Lung (tissue), 12 donors: ENCODE data around the gene FRYL. TPM values are rescaled to one million over a fixed set of nuclear protein-coding genes. Genes with fewer than 3 reads are reported as not detected.
"Not testable (repeated sequence)": the region's sequence is repeated elsewhere in the genome, so short reads cannot be mapped to it uniquely, and the experiment has no call there.

ENCODE experiments used
- ATAC-seq: fragments of 200-7000 bp; cut with Tn5 transposase; one replicate; pipeline ENCODE4 v1.9.1; 2020; ENCODE audit warnings: moderate number of reproducible peaks; ENCODE audit not compliant: insufficient read depth, low FRiP score
- DNase-seq, 3 donors: peaks; one replicate each; pipeline ENCODE4 v3.0.0-alpha.2; 2013 to 2017
- H3K27ac ChIP-seq, 2 donors: one replicate each; pipeline ENCODE4 v1.5.1; 2013; ENCODE audit warnings: mild to moderate bottlenecking in 2 of 2, moderate library complexity in 2 of 2, control low read depth in 1 of 2, inconsistent platforms in 1 of 2, low read depth in 1 of 2, low read length in 1 of 2
- H3K27me3 ChIP-seq, 3 donors: one replicate each; pipeline ENCODE4 v1.5.1; 2013; ENCODE audit warnings: low read length in 2 of 3; ENCODE audit not compliant: control insufficient read depth in 3 of 3, insufficient read depth in 3 of 3
- H3K36me3 ChIP-seq, 4 donors: one replicate each; pipeline ENCODE4 v1.5.1; 2013; ENCODE audit warnings: low read length in 4 of 4, mild to moderate bottlenecking in 1 of 4, moderate library complexity in 1 of 4; ENCODE audit not compliant: control insufficient read depth in 4 of 4, insufficient read depth in 4 of 4
- H3K4me1 ChIP-seq, 5 donors: one replicate each; pipeline ENCODE4 v1.5.1; 2013; ENCODE audit warnings: low read length in 5 of 5, mild to moderate bottlenecking in 2 of 5, moderate library complexity in 1 of 5; ENCODE audit not compliant: control insufficient read depth in 5 of 5, insufficient read depth in 5 of 5
- H3K4me3 ChIP-seq: one replicate; pipeline ENCODE4 v1.5.1; 2013; ENCODE audit warnings: mild to moderate bottlenecking, control low read depth, moderate library complexity
- H3K9ac ChIP-seq, 2 donors: one replicate each; pipeline ENCODE4 v1.5.1; 2013; ENCODE audit warnings: low read length in 2 of 2, control low read depth in 1 of 2; ENCODE audit not compliant: insufficient read depth in 1 of 2
- H3K9me3 ChIP-seq, 4 donors: one replicate each; pipeline ENCODE4 v1.5.1; 2013; ENCODE audit warnings: low read length in 3 of 4, mild to moderate bottlenecking in 1 of 4, moderate library complexity in 1 of 4; ENCODE audit not compliant: control insufficient read depth in 4 of 4, insufficient read depth in 3 of 4
- WGBS, 2 donors: extraction: QIAGEN DNeasy Blood & Tissue Kit; methylation state at CpG; one replicate each; pipeline ENCODE4 v1.1.7; 2013; 5-methylcytosine and 5-hydroxymethylcytosine counted together
- polyA plus RNA-seq, 2 donors: library from polyadenylated mRNA; stranded (reverse); fragments of 200-250 nt; gene quantifications; one replicate each; pipeline ENCODE4 v1.2.1, GENCODE V29; 2013
- total RNA-seq, 2 donors: library from RNA; depleted of rRNA in 1 of 2; stranded (reverse); fragments of >200 nt in 1 of 2; gene quantifications; one replicate each; pipeline ENCODE4 v1.2.1, GENCODE V29; 2014 to 2021
- TF ChIP-seq, protein P1 (sequence below): IDR thresholded peaks from 2 replicates; pipeline ENCODE4 v1.5.1; 2012; ENCODE audit warnings: mild to moderate bottlenecking; ENCODE audit errors: control extremely low read depth, extremely low read depth
- donor health status: control.
- donor health status: control.
- donor health status: Bipolar disorder and iron deficiency.
- donor health status: healthy.
- donor health status: DM: yes; HTN: yes; CAD: no.

FRYL gene
- total and polyA plus RNA-seq, 4 donors, result 12.6 to 188 (median 31.7) TPM

DNA sequence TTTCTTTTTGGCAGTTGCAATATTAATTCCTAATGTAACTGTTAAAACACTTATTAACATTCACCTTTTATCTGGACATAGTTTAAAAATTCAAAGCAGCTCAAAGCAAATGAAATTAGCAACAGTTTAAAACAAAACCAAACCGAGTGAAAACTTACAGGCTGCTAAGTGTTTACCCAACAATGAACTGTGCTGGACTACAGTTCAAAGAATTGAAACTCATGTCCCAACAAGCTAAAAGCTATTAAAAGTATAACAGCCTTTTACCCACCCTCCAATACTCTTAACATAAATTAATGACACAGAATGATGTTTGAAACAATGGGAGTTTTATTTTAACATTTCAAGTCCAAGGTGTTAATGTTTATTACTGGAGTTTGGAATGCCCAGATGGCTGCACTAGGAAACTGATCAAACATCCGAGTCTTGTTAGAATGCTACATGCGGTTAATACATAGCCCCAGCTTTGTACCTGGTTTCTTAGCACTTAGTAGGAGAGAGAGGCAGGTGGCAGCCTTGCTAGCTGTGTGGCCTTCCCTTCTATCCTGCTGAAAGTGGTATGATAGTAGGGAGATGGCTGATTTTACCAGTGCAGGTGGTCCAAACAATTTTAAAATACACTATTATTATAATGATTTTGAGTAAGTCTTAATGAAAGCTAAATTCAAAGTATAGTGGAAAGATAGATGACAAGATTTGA lies 21.1 kb upstream of the FRYL start:
- no peak overlapping the region for H3K27ac ChIP-seq
- TF ChIP-seq, protein P1, sequence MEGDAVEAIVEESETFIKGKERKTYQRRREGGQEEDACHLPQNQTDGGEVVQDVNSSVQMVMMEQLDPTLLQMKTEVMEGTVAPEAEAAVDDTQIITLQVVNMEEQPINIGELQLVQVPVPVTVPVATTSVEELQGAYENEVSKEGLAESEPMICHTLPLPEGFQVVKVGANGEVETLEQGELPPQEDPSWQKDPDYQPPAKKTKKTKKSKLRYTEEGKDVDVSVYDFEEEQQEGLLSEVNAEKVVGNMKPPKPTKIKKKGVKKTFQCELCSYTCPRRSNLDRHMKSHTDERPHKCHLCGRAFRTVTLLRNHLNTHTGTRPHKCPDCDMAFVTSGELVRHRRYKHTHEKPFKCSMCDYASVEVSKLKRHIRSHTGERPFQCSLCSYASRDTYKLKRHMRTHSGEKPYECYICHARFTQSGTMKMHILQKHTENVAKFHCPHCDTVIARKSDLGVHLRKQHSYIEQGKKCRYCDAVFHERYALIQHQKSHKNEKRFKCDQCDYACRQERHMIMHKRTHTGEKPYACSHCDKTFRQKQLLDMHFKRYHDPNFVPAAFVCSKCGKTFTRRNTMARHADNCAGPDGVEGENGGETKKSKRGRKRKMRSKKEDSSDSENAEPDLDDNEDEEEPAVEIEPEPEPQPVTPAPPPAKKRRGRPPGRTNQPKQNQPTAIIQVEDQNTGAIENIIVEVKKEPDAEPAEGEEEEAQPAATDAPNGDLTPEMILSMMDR, result no peak
- no peaks in the 10 kb centered on the region for H3K36me3 ChIP-seq

DNA sequence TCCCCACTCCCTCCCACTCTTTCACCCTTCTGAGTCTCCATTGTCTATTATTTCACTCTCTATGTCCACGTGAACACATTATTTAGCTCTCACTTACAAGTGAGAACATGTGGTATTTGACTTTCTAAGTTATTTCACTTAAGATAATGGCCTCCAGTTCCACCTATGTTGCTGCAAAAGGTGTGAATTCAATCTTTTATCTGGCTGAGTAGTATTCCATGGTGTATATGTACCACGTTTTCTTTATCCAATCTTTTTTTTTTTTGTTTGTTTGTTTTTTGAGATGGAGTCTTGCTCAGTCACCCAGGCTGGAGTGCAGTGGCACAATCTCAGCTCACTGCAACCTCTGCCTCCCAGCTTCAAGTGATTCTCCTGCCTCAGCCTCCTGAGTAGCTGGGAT lies 20.1 kb upstream of the FRYL start:
- not testable (repeated sequence) for H3K9ac ChIP-seq, H3K27ac ChIP-seq, ATAC-seq, H3K36me3 ChIP-seq, DNase-seq, H3K4me3 ChIP-seq, H3K27me3 ChIP-seq, H3K9me3 ChIP-seq, H3K4me1 ChIP-seq
- WGBS, 2 donors, result 89 to 94% methylated on average over 2 of the region's 2 CpGs

More for the DNA sequence above, 21.1 kb upstream of the FRYL start:
- Histone ChIP-seq H3K4me1 (peaks cover 0 to 7% (median 3%) of the 10 kb centered on the region in 5 donors), H3K27me3 (no peaks in the 10 kb centered on the region), H3K9me3 (no peaks in the 10 kb centered on the region), H3K4me3 (no peak overlapping the region), H3K9ac (no peak overlapping the region)
- 47 to 70% methylated on average over 3 of the region's 3 CpGs for WGBS, 2 donors
- no peak for DNase-seq
- no peak for ATAC-seq

- no peak overlapping the region for H3K9ac ChIP-seq
- DNase-seq (no peak), ATAC-seq (no peak)
- TF ChIP-seq, protein P1, result no peak
- peaks cover 0 to 4% (median 1%) of the 10 kb centered on the region in 5 donors for H3K4me1 ChIP-seq
- no peak overlapping the region for H3K4me3 ChIP-seq
- 59% methylated on average over 2 of the region's 2 CpGs for WGBS, 2 donors
- H3K27me3 ChIP-seq, result no peaks in the 10 kb centered on the region
- no peaks in the 10 kb centered on the region for H3K9me3 ChIP-seq
- no peak overlapping the region for H3K27ac ChIP-seq
- H3K36me3 ChIP-seq, result no peaks in the 10 kb centered on the region
Measured at GRCh38 chr4:48799157-48799556, 19.1 kb upstream of the FRYL start.

- Histone ChIP-seq H3K4me1 (peaks cover 0 to 4% (median 1%) of the 10 kb centered on the region in 5 donors), H3K27me3 (no peaks in the 10 kb centered on the region), H3K9ac (no peak overlapping the region), H3K36me3 (no peaks in the 10 kb centered on the region), H3K4me3 (no peak overlapping the region), H3K9me3 (no peaks in the 10 kb centered on the region), H3K27ac (no peak overlapping the region)
- no peak for ATAC-seq
- no peak for DNase-seq
- TF ChIP-seq, protein P1, result no peak
- 91 to 94% methylated on average over 2 of the region's 2 CpGs for WGBS, 2 donors
Measured at GRCh38 chr4:48798117-48798516, 18.0 kb upstream of the FRYL start.
